Fibroblast of peridontal ligament (primary cell): ENCODE measurements around the gene CAPN5.

Source experiments
- DNase-seq: peaks from one replicate; pipeline ENCODE4 v3.0.0-alpha.2; 2010; ENCODE audit errors: extremely low read depth

Gene CAPN5

GRCh38 chr11:77151804-77152509 lies 85.2 kb downstream of the CAPN5 start:
- peak; percentile 15 for DNase-seq

- peak; percentile 43 for DNase-seq
Observed at GRCh38 chr11:77152846-77153245, 86.1 kb downstream of the CAPN5 start.

GRCh38 chr11:77153276-77154185 lies 86.8 kb downstream of the CAPN5 start:
- no peak for DNase-seq

- DNase-seq: no peak
Observed at GRCh38 chr11:77154381-77155081, 87.8 kb downstream of the CAPN5 start.

GRCh38 chr11:77155082-77155475 lies 88.3 kb downstream of the CAPN5 start:
- no peak for DNase-seq

- DNase-seq: no peak
Observed at GRCh38 chr11:77155556-77156130, 88.9 kb downstream of the CAPN5 start.

GRCh38 chr11:77156396-77157195 lies 89.8 kb downstream of the CAPN5 start:
- DNase-seq: no peak

- DNase-seq: no peak
Observed at GRCh38 chr11:77158041-77158695, 91.4 kb downstream of the CAPN5 start.

- no peak for DNase-seq
Observed at GRCh38 chr11:77159219-77159936, 92.6 kb downstream of the CAPN5 start.

GRCh38 chr11:77159937-77160495 lies 93.2 kb downstream of the CAPN5 start:
- DNase-seq: no peak

GRCh38 chr11:77163271-77163670 lies 96.5 kb downstream of the CAPN5 start:
- no peak for DNase-seq

- DNase-seq: no peak
Observed at GRCh38 chr11:77165066-77165465, 98.3 kb downstream of the CAPN5 start.

GRCh38 chr11:77166021-77166420 lies 99.2 kb downstream of the CAPN5 start:
- DNase-seq: no peak

- no peak for DNase-seq
Observed at GRCh38 chr11:77167111-77167626, 100.4 kb downstream of the CAPN5 start.

- no peak for DNase-seq
Observed at GRCh38 chr11:77167791-77168190, 101.0 kb downstream of the CAPN5 start.

GRCh38 chr11:77170107-77170506 lies 103.3 kb downstream of the CAPN5 start:
- no peak for DNase-seq

GRCh38 chr11:77171254-77171653 lies 104.5 kb downstream of the CAPN5 start:
- DNase-seq: no peak

GRCh38 chr11:77171885-77172665 lies 105.3 kb downstream of the CAPN5 start:
- DNase-seq: no peak

- no peak for DNase-seq
Observed at GRCh38 chr11:77172666-77172982, 105.9 kb downstream of the CAPN5 start.
